ENCODE results near the gene COTL1. TPM values are rescaled to one million over a fixed set of nuclear protein-coding genes. Genes with fewer than 3 reads are reported as not detected.

The COTL1 gene
- total RNA-seq, 1 donor from 2014 or later: 487 TPM

DNA sequence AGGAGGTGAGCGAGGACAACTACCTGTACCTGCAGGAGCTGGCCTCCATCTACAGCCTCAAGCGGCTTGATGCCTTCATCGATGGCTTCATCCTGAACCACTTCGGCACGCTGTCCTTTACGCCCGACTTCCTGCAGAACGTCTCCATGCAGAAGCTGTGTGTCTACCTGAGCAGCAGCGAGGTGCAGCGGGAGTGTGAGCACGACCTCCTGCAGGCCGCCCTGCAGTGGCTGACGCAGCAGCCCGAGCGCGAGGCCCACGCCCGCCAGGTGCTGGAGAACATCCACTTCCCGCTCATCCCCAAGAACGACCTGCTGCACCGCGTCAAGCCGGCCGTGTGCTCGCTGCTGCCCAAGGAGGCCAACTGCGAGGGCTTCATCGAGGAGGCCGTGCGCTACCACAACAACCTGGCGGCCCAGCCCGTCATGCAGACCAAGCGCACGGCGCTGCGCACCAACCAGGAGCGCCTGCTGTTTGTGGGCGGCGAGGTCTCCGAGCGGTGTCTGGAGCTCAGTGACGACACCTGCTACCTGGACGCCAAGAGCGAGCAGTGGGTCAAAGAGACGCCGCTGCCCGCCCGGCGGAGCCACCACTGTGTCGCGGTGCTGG is 39.5 kb upstream of the COTL1 start:
- H3K36me3 Mint-ChIP-seq (ENCODE audit: low read depth): peaks cover 86% of the 10 kb centered on the region
- peaks cover 36% of the 10 kb centered on the region for H3K4me1 Mint-ChIP-seq
- H3K4me3 Mint-ChIP-seq: no peak overlapping the region
- ATAC-seq (ENCODE audit: low read depth): no peak
- peak overlapping the region; percentile 77 for H3K27ac Mint-ChIP-seq
- CTCF ChIA-PET: interaction anchor here (1.4 kb wide), 1 partner anchor 35 kb away, joined by 9 read pairs; no protein-coding TSS in a partner anchor
- TF ChIP-seq, protein P1, sequence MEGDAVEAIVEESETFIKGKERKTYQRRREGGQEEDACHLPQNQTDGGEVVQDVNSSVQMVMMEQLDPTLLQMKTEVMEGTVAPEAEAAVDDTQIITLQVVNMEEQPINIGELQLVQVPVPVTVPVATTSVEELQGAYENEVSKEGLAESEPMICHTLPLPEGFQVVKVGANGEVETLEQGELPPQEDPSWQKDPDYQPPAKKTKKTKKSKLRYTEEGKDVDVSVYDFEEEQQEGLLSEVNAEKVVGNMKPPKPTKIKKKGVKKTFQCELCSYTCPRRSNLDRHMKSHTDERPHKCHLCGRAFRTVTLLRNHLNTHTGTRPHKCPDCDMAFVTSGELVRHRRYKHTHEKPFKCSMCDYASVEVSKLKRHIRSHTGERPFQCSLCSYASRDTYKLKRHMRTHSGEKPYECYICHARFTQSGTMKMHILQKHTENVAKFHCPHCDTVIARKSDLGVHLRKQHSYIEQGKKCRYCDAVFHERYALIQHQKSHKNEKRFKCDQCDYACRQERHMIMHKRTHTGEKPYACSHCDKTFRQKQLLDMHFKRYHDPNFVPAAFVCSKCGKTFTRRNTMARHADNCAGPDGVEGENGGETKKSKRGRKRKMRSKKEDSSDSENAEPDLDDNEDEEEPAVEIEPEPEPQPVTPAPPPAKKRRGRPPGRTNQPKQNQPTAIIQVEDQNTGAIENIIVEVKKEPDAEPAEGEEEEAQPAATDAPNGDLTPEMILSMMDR (IDR thresholded peaks at IDR 0.05): no peak
- no peaks in the 10 kb centered on the region for H3K9me3 Mint-ChIP-seq
- DNase-seq: no peak
- POLR2A ChIA-PET: no interaction called here
- no peaks in the 10 kb centered on the region for H3K27me3 Mint-ChIP-seq
- intact Hi-C loops (cut with micrococcal nuclease): loop anchor here (5.0 kb wide), 1 partner anchor 35 kb away; no protein-coding TSS in a partner anchor

DNA sequence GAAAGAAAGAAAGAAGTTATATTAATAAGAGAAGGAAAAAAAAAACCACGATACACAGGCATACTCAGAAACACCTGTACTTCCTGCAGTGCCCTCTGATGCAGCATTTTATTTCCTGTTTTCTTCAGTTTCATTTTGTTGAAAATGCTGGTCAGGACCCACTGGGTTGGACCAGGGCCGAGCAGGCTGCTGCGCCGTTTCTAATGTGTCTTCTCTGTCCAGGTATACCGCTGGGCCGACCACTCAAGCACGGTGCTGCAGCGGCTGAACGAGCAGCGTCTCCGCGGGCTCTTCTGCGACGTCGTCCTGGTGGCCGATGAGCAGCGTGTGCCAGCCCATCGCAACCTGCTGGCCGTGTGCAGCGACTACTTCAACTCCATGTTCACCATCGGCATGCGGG is 38.8 kb upstream of the COTL1 start:
- peak; percentile 86 for ATAC-seq (ENCODE audit: low read depth)

DNA sequence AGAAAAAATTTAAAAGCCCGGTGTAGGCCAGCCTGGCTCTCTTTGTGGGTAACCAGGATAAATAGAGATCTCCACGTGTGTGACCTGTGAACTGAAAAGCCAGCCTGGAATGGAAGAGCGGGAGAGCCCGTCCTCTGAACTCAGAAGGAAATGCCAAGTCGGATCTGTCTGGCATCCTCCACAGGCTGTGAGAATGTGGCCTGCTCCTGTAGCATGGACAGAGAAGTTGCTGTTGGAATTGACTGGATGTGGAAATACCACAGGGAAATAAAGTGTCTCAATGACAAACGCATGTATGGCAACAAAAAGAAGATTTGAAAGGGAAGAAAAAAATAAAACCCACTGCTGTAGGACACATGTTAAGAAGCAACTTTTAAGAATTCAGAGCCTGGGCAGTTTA is 37.1 kb upstream of the COTL1 start:
- no peaks in the 10 kb centered on the region for H3K27me3 Mint-ChIP-seq
- intact Hi-C loops (cut with micrococcal nuclease): loop anchor here (5.0 kb wide), 1 partner anchor 33 kb away; no protein-coding TSS in a partner anchor
- peaks cover 46% of the 10 kb centered on the region for H3K4me1 Mint-ChIP-seq
- ATAC-seq (ENCODE audit: low read depth) (no peak), DNase-seq (no peak)
- no peaks in the 10 kb centered on the region for H3K9me3 Mint-ChIP-seq
- peaks cover 82% of the 10 kb centered on the region for H3K36me3 Mint-ChIP-seq (ENCODE audit: low read depth)
- H3K4me3 Mint-ChIP-seq: no peak overlapping the region
- ChIA-PET POLR2A (no interaction called here), CTCF (interaction anchor here (0.8 to 0.9 kb wide), 2 partner anchors 15 to 72 kb away, joined by 3 read pairs; no protein-coding TSS in a partner anchor)
- no peak overlapping the region for H3K27ac Mint-ChIP-seq
- TF ChIP-seq, protein P1 (IDR thresholded peaks at IDR 0.05): no peak

More for the DNA sequence above, 38.8 kb upstream of the COTL1 start:
- Mint-ChIP-seq H3K27me3 (no peaks in the 10 kb centered on the region), H3K36me3 (ENCODE audit: low read depth) (peaks cover 85% of the 10 kb centered on the region), H3K9me3 (no peaks in the 10 kb centered on the region), H3K27ac (peak overlapping the region; percentile 77), H3K4me3 (peak overlapping the region; percentile 15), H3K4me1 (peaks cover 36% of the 10 kb centered on the region)
- intact Hi-C loops (cut with micrococcal nuclease): loop anchor here (5.0 kb wide), 1 partner anchor 34 kb away; no protein-coding TSS in a partner anchor
- TF ChIP-seq, protein P1 (IDR thresholded peaks at IDR 0.05): no peak
- POLR2A ChIA-PET: no interaction called here
- CTCF ChIA-PET: interaction anchor here (1.4 kb wide), 1 partner anchor 34 kb away, joined by 9 read pairs; no protein-coding TSS in a partner anchor
- no peak for DNase-seq

DNA sequence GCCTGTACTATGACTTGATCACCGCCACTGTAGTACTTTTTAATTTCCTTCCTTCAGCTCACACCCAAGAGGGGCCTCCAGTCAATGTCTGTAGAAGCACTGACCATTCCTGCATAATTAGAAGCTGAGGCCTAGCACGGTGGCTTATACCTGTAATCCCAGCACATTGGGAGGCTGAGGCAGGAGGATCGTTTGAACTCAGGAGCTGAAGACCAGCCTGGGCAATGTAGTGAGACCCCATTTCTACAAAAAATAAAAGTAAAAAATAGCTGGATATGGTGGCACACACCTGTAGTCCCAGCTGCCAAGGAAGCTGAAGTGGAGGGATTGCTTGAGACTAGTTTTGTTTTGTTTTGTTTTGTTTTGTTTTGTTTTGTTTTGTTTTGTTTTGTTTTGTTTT is 36.4 kb upstream of the COTL1 start:
- intact Hi-C loops (cut with micrococcal nuclease): no loop called here
- no peaks in the 10 kb centered on the region for H3K27me3 Mint-ChIP-seq
- H3K9me3 Mint-ChIP-seq: no peaks in the 10 kb centered on the region
- no peak overlapping the region for H3K27ac Mint-ChIP-seq
- no peak for ATAC-seq (ENCODE audit: low read depth)
- peaks cover 74% of the 10 kb centered on the region for H3K36me3 Mint-ChIP-seq (ENCODE audit: low read depth)
- TF ChIP-seq, protein P1 (IDR thresholded peaks at IDR 0.05): no peak
- no peak overlapping the region for H3K4me3 Mint-ChIP-seq
- DNase-seq: no peak
- ChIA-PET CTCF (interaction anchor here (0.8 to 0.9 kb wide), 2 partner anchors 16 to 72 kb away, joined by 3 read pairs; no protein-coding TSS in a partner anchor), POLR2A (interaction anchor here (0.5 to 0.6 kb wide), 2 partner anchors 15 to 370 kb away, joined by 3 to 5 read pairs; no protein-coding TSS in a partner anchor)
- H3K4me1 Mint-ChIP-seq: peaks cover 53% of the 10 kb centered on the region

DNA sequence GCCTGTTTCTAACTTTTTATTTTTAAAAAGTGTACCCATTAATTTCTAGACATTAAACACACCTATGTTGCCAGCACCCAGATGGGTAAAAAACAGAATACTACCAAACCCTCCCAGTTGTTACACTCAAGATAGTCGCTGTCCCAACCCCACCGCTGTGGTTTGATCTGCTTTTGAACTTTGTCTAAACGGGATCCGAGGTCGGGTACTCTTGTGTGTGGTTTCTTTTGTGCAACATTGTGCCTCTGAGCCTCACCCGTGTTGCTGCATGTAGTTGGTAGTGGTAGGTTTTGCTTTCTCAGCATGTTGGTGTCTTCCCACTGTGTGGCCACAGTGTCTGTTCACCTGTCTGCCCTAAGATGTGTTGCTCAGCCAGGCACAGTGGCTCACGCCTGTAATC is 34.7 kb upstream of the COTL1 start:
- no peak overlapping the region for H3K27ac Mint-ChIP-seq
- DNase-seq: no peak
- ChIA-PET POLR2A (no interaction called here), CTCF (no interaction called here)
- intact Hi-C loops (cut with micrococcal nuclease): no loop called here
- no peaks in the 10 kb centered on the region for H3K27me3 Mint-ChIP-seq
- no peak for ATAC-seq (ENCODE audit: low read depth)
- H3K9me3 Mint-ChIP-seq: no peaks in the 10 kb centered on the region
- H3K4me3 Mint-ChIP-seq: no peak overlapping the region
- TF ChIP-seq, protein P1 (IDR thresholded peaks at IDR 0.05): no peak
- H3K36me3 Mint-ChIP-seq (ENCODE audit: low read depth): peaks cover 61% of the 10 kb centered on the region
- H3K4me1 Mint-ChIP-seq: peaks cover 57% of the 10 kb centered on the region
